ENCODE data around the gene RANBP1. TPM values are rescaled to one million over a fixed set of nuclear protein-coding genes. Genes with fewer than 3 reads are reported as not detected.

RANBP1 gene
- total RNA-seq, 1 experiment from 2014 or later, result 522 TPM

DNA sequence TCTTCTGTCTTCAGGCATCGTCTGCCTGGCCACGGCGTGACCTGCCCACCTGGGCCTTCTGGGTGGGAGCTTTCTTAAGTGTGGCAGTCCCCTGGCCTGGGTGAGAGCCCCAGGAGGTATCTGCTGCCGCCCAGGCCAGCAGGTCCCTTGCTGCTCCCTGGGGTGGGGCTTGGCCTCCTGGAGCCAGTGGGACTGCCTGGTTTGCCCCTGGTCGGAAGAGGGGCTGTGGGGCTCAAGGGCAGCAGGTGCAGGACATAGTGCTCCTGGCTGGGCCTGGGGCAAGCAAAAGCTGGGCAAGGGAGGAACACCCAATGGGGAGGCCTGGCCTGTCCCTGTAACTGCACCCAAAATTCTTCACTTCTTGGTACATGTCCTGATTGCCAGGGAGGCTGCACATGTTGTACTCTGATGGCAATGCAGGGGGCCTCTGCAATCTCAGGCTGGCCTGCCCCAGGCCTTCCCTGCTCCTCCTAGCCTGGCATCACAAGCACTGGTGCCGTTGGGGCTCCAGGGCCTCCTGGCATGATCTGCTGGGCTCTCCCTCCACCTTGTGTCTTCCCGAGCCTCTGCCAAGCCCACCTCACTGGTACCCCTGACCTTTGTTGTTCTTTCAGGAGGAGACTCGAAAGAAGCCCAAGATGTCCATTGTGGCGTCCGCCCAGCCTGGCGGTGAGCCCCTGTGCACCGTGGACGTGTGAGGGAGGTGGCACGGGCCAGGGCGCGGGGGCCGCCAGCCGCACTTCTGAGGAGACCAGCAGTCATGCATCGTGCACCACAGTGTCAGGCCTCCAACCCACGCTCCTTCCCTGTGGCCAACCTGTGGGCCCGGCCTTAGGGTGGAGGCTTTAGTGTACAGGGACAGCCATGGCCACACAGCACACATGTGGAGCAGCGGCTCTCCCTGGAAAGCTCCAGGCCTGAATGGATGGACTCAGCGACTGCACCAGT, 6.2 kb upstream of the RANBP1 start:
- Histone ChIP-seq H3K23ac (ENCODE audit: insufficient read length, low read depth, low read length) (no peak overlapping the region), H2BK5ac (ENCODE audit: insufficient read length, low read length) (no peak overlapping the region), H3K4me2 (ENCODE audit: insufficient read depth, insufficient read length, low read length) (no peak overlapping the region), H3T11ph (ENCODE audit: low read length) (no peak overlapping the region), H3K23me2 (ENCODE audit: insufficient read length, low read depth, low read length, poor library complexity, severe bottlenecking) (no peaks in the 10 kb centered on the region), H3K79me2 (ENCODE audit: insufficient read depth, low read length) (no peaks in the 10 kb centered on the region), H2AFZ (ENCODE audit: low read length) (no peak overlapping the region), H3K56ac (ENCODE audit: insufficient read length, low read depth, low read length) (no peak overlapping the region), H3K9ac (ENCODE audit: extremely low read depth, insufficient read length, low read length) (no peak overlapping the region), H4K20me1 (ENCODE audit: control insufficient read depth, insufficient read depth, insufficient read length) (no peaks in the 10 kb centered on the region), H2BK20ac (ENCODE audit: low read depth, low read length, poor library complexity, severe bottlenecking) (no peak overlapping the region), H3K4ac (ENCODE audit: low read depth, low read length) (no peak overlapping the region), H3K18ac (ENCODE audit: insufficient read length, low read depth, low read length) (no peak overlapping the region), H3K27me3 (ENCODE audit: insufficient read depth, low read length) (no peaks in the 10 kb centered on the region), H4K91ac (ENCODE audit: insufficient read length, low read depth, low read length) (no peak overlapping the region), H4K5ac (ENCODE audit: insufficient read length, low read depth, low read length) (no peak overlapping the region), H3K14ac (ENCODE audit: insufficient read depth, low read length) (no peak overlapping the region), H2BK15ac (ENCODE audit: low read depth, low read length) (no peak overlapping the region), H2AK5ac (ENCODE audit: insufficient read length, low read length) (no peak overlapping the region), H2BK12ac (ENCODE audit: insufficient read length, low read depth, low read length) (no peak overlapping the region), H2BK120ac (ENCODE audit: low read depth, low read length, poor library complexity, severe bottlenecking) (no peak overlapping the region), H3K27ac (ENCODE audit: insufficient read length, low read depth, low read length) (no peak overlapping the region), H3K4me1 (ENCODE audit: insufficient read depth, low read length) (no peaks in the 10 kb centered on the region), H3K9me3 (ENCODE audit: control insufficient read depth, low read depth, low read length) (no peaks in the 10 kb centered on the region), H4K8ac (replicated peaks; ENCODE audit: insufficient read length, low read depth, low read length) (no peak overlapping the region), H3K79me1 (ENCODE audit: insufficient read depth, low read depth, low read length, poor library complexity, severe bottlenecking) (no peaks in the 10 kb centered on the region)
- H3K36me3 Mint-ChIP-seq (ENCODE audit: insufficient read depth in 1 of 3, low read depth in 3 of 3), result peaks cover 29 to 77% (median 65%) of the 10 kb centered on the region in 3 experiments; a peak in 6 of 7 replicates
- no peaks in the 10 kb centered on the region for H3K9me3 Mint-ChIP-seq
- no peak overlapping the region for H3K4me3 Mint-ChIP-seq
- DNase-seq, result no peak
- H3K4me1 Mint-ChIP-seq, result no peaks in the 10 kb centered on the region; a peak in 2 of 4 replicates
- H3K27me3 Mint-ChIP-seq (ENCODE audit: low read depth), result no peaks in the 10 kb centered on the region; the same call in 1 of the 2 replicates
- no peak overlapping the region for H3K27ac Mint-ChIP-seq
- TF ChIP-seq, protein P1, sequence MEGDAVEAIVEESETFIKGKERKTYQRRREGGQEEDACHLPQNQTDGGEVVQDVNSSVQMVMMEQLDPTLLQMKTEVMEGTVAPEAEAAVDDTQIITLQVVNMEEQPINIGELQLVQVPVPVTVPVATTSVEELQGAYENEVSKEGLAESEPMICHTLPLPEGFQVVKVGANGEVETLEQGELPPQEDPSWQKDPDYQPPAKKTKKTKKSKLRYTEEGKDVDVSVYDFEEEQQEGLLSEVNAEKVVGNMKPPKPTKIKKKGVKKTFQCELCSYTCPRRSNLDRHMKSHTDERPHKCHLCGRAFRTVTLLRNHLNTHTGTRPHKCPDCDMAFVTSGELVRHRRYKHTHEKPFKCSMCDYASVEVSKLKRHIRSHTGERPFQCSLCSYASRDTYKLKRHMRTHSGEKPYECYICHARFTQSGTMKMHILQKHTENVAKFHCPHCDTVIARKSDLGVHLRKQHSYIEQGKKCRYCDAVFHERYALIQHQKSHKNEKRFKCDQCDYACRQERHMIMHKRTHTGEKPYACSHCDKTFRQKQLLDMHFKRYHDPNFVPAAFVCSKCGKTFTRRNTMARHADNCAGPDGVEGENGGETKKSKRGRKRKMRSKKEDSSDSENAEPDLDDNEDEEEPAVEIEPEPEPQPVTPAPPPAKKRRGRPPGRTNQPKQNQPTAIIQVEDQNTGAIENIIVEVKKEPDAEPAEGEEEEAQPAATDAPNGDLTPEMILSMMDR (conservative IDR thresholded peaks at IDR 0.05), result no peak
- WGBS (ENCODE audit: extremely low coverage, insufficient read length, low lambda C conversion rate), result no CpG with 5 or more reads among the region's 23 CpGs

Data from H9 (cell line).